Effector CD4-positive, alpha-beta T cell (primary cell): Measurements from ENCODE around the gene TCF23.
"Not testable (repeated sequence)": the region's sequence is repeated elsewhere in the genome, so short reads cannot be mapped to it uniquely, and the experiment has no call there.

Source experiments
- DNase-seq: peaks from one replicate; pipeline ENCODE4 v3.0.0-alpha.2; 2020

The TCF23 gene

GRCh38 chr2:27155069-27155520 lies 6.3 kb downstream of the TCF23 start:
- no peak for DNase-seq

DNA sequence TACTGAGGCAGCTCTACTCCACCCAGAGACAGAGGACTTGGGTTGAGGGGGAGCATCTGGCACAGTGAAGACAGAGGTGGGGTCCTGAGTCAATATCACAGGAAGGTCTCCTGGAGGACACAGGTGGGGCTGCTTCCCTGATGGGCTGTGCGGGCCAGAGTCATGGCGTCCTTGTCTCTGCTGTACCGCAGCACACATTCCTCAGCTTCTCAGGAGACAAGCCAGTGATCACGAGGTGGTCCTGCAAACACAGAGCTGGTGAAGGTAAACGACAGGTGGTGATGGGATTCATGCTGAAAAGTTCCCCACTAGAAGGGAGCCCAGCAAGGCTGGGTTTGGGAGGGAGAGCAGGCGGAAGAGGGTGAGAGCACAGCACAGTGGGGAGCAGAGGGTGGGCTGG lies 9.7 kb downstream of the TCF23 start:
- no peak for DNase-seq

DNA sequence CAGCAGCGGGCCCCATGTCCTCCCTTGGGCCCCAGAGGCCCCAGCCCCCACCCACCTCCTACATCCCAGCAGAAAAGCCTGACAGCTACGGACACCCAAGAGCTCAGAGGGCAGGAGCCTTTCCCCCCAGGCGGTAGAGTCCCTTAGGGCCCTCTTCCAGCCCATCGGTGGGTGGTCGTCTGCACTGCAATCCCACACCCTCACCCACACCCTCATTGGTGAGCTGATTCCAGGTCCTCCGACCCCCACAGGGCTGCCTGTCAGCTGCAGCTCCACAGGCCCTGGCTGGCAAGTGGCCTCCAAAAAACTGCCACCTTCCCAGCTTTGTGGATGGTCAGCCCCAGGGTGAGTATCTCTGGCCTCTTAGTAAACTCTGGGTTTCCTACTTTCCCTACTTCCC lies 10.5 kb downstream of the TCF23 start:
- DNase-seq: no peak

- DNase-seq: no peak
Measured at GRCh38 chr2:27160191-27160590, 11.4 kb downstream of the TCF23 start.

GRCh38 chr2:27162151-27163121 lies 13.6 kb downstream of the TCF23 start:
- DNase-seq: no peak

DNA sequence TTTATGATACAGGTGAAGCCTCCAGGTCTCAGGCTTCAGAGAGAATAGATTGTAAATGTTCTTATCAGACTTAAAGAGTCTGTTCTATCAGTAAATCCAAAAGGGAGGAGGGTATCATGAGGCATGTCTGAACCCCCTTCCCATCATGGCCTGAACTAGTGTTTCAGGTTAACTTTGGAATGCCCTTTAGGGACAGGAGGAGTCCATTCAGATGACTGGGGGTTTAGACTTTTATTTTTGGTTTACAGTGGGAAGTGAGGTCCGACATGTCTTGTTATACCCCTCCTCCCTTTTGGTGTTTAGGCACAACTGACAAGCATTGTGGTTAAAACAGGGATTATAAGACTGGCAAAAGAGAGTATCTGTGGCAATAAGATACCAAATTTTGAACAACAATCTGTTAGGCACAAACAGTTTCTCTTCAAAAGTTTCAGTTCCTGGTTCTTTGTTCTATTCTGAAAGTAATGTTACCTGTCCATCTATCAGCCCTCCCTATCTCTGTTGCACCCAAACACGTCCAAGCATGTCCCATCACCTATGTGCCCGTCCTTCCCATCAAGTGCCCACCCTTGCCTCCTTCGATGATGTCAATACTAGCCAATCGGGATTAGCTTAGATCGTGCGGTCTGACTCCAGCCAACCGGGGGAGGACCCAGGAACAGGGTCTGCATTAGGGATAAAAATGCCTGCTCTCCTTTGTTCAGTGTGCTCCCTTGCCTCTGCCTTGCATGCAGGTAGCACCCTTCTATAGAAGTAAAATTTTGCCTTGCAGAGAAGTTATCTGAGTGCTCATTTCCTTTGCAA lies 16.4 kb downstream of the TCF23 start:
- no peak for DNase-seq

DNA sequence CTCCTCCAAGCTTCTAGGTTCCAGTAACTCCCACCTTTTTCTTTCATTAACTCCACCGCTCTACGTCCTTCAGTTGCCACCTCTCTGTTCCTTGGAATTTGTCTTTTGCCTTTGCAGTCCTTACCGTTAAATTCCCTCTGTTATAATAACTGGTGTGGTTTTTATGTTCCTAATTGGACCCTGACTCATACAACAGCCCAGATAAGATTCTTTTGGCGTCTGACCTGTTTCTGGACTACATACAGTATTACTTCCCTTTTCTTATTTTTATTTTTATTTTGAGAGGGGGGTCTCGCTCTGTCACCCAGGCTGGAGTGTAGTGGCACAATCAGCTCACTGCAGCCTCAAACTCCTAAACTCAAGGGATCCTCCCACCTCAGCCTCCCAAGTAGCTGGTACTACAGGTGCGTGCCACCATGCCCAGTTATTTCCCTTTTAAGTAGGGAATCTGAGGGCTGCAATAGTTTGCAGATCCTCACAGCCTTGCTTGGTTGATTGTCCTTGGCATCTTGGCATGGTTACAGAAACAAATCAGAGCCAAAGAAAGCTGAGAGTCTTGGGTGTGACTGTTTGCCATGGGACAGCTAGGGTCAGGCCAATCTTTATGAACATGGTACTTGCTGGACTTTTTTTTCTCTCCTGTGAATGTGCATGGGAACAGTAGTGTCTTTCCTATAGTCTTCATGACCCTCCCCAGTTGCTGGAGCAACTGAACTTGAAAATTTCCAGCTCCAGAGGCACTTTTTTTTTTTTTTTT lies 22.0 kb downstream of the TCF23 start:
- DNase-seq: no peak

GRCh38 chr2:27171351-27171848 lies 22.6 kb downstream of the TCF23 start:
- no peak for DNase-seq

GRCh38 chr2:27174638-27175037 lies 25.8 kb downstream of the TCF23 start:
- DNase-seq: no peak

GRCh38 chr2:27175330-27175729 lies 26.5 kb downstream of the TCF23 start:
- no peak for DNase-seq

DNA sequence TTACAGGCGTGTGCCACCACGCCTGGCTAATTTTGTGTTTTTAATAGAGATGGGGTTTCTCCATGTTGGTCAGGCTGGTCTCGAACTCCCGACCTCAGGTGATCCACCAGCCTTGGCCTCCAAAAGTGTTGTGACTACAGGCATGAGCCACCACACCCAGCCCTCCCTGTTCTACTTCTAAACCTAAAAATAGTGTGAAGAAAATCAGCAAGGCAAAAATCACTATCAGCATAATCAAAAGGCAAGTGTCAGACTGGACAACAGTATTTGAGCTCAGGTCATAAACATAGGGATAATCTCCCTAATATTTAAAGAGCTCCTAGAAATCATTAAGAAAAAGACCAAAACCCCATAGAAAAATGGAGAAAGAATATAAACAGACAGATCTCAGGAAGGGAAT lies 27.0 kb downstream of the TCF23 start:
- DNase-seq: not testable (repeated sequence)

DNA sequence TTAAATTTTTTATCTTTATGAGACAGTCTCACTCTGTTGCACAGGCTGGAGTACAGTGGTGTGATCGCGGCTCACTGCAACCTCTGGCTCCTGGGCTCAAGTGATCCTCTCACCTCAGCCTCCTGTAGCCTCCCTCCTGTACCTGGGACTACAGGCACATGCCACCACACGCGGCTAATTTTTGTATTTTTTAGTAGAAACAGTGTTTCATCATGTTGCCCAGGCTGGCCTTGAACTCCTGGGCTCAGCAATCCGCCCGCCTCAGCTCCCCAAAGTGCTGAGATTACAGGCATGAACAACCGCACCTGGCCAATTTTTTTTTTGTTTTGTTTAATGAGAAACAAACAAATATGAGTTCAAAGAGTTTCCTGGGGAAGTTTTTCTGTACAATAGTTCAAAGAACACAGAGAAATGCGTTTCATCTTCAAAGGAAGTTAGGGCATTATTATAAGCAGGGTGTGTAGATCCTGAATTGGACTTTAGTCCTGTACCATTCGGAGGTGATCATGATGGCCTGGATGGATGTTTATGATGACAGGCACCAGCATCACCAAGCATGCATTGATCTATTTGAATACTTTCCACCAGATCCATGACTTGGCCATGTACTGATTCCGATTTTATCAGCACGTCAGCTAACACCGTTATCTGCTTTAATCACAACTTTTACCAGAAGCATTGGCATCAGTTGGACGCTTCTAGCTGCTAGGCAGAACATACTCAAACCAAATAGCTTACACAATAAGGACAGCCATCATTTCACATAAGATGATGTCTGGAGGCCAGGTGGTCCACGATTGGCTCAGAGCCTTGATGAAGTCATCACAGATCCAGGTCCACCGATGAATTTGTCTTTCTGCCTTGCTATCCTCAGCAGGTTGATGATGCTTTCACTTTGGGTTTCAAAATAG lies 28.9 kb downstream of the TCF23 start:
- DNase-seq: no peak

- no peak for DNase-seq
Measured at GRCh38 chr2:27178469-27178868, 29.7 kb downstream of the TCF23 start.

- DNase-seq: no peak
Measured at GRCh38 chr2:27179344-27180000, 30.7 kb downstream of the TCF23 start.

DNA sequence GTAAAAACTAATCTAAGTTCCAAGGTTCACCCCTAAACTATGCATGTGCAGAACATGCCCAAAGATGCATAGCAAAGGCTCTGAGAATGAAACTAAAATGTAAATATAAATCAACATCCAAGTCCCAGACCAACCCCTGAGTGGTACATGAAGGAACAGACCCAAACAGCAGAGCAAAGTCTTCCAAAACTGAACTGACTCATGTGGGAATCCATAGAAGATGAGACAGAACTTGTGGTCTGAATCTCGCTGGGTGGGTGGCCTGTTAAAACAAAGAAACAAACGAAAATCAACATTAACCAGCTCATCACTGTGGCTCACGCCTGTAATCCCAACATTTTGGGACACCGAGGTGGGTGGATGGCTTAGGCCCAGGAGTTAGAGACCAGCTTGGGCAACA lies 33.5 kb downstream of the TCF23 start:
- no peak for DNase-seq

GRCh38 chr2:27184115-27184514 lies 35.3 kb downstream of the TCF23 start:
- no peak for DNase-seq

DNA sequence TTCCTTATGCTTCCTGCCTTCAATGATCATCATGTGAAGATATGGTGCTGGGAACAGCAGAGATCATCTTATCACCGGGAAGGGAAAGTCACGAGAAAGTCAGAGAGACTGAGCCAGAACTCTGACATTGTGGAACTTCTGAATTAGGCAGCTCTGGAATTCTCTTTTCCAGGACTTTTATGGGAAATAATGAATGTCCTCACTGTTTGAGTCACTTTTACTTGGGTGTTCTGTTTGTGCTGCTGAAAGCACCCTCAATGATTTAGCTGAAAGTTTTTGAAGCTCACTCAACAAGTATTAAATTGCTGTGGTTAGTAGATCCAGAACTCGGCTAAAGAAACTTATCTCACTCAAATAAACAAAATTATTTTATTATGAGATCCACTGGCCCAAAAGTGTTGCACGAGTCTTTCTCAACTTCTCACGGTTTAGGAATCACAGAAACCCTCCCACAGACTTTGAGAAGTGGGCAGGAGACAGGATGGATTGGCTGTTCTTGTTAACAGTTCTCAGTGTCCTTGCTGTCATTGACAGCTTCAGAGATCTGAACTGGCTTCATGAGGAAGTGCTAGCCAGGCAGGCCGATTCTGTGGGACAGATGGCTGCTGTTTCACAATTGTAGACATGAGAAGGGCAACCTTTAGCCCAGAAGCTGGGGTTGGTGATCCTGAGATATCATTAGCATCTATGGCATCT lies 36.7 kb downstream of the TCF23 start:
- DNase-seq: no peak

DNA sequence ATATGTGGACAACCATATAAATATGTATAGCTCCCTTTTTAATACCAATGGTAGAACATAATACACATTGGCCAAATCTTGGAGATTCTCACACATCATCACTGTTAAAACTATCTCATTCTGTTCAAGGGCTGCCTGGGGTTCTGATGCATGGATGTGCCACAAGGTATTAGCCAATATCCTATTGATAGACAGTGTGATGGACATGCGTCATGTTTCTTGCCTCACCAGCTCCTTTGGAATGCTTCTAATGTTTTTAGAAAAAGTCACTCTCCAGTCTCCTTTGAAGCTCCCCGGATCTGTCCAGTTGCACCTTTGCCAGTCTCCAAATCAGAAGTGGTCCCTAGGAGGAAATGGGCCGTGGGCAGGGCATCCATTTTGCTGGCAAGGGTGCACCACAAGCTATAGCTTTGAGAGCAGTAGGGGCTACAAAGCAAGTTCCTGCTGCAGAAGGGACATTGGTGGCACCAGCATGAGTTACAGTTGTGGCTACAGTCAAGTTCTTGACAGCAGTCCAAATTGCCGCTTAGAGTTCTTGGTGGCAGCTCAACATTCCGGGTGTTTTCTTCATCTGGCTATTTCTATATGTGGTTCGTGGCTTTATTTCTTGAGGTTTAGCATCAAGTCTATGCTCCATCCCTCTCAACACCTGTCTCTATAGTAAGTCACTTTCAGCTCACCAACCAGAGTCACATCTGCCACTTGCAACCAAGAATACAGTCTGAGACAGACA lies 38.0 kb downstream of the TCF23 start:
- DNase-seq: no peak

DNA sequence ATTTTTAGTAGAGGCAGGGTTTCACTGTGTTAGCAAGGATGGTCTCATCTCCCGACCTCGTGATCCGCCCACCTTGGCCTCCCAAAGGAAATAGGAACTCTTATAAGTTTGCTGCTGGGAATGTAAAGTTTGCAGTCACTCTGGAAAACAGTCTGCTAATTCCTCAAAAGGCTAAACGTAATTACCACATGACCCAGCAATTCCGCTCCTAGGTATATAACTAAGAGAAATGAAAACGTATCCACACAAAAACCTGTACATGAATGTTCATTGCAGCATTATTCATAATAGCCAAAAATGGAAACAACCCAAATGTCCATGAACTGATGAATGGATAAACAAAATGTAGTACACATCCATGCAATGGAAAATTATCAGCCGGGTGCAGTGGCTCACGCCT lies 41.2 kb downstream of the TCF23 start:
- DNase-seq: no peak
